Measurements from ENCODE around the gene MSANTD1. TPM values are rescaled to one million over a fixed set of nuclear protein-coding genes. Genes with fewer than 3 reads are reported as not detected.

Gene MSANTD1
- polyA plus RNA-seq, 1 donor from 2014 or later: 12.7 TPM

GRCh38 chr4:3284734-3285557, 36.0 kb downstream of the MSANTD1 start:
- TF ChIP-seq EZH2 (IDR thresholded peaks at IDR 0.05; ENCODE audit: borderline replicate concordance, insufficient read depth, low read length, poor library complexity, severe bottlenecking) (no peak), EP300 (conservative IDR thresholded peaks at IDR 0.05; ENCODE audit: poor library complexity, severe bottlenecking) (no peak), MXI1 (conservative IDR thresholded peaks at IDR 0.05; ENCODE audit: poor library complexity, severe bottlenecking) (no peak), SMC3 (conservative IDR thresholded peaks at IDR 0.05; ENCODE audit: poor library complexity) (no peak), POLR2AphosphoS5 (IDR thresholded peaks at IDR 0.05) (no peak), RAD21 (conservative IDR thresholded peaks at IDR 0.05) (no peak), TAF1 (IDR thresholded peaks at IDR 0.05; ENCODE audit: low read depth) (no peak)
- TF ChIP-seq, protein P1, sequence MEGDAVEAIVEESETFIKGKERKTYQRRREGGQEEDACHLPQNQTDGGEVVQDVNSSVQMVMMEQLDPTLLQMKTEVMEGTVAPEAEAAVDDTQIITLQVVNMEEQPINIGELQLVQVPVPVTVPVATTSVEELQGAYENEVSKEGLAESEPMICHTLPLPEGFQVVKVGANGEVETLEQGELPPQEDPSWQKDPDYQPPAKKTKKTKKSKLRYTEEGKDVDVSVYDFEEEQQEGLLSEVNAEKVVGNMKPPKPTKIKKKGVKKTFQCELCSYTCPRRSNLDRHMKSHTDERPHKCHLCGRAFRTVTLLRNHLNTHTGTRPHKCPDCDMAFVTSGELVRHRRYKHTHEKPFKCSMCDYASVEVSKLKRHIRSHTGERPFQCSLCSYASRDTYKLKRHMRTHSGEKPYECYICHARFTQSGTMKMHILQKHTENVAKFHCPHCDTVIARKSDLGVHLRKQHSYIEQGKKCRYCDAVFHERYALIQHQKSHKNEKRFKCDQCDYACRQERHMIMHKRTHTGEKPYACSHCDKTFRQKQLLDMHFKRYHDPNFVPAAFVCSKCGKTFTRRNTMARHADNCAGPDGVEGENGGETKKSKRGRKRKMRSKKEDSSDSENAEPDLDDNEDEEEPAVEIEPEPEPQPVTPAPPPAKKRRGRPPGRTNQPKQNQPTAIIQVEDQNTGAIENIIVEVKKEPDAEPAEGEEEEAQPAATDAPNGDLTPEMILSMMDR (IDR thresholded peaks at IDR 0.05; ENCODE audit: poor library complexity, severe bottlenecking): no peak
- TF ChIP-seq, protein P2, sequence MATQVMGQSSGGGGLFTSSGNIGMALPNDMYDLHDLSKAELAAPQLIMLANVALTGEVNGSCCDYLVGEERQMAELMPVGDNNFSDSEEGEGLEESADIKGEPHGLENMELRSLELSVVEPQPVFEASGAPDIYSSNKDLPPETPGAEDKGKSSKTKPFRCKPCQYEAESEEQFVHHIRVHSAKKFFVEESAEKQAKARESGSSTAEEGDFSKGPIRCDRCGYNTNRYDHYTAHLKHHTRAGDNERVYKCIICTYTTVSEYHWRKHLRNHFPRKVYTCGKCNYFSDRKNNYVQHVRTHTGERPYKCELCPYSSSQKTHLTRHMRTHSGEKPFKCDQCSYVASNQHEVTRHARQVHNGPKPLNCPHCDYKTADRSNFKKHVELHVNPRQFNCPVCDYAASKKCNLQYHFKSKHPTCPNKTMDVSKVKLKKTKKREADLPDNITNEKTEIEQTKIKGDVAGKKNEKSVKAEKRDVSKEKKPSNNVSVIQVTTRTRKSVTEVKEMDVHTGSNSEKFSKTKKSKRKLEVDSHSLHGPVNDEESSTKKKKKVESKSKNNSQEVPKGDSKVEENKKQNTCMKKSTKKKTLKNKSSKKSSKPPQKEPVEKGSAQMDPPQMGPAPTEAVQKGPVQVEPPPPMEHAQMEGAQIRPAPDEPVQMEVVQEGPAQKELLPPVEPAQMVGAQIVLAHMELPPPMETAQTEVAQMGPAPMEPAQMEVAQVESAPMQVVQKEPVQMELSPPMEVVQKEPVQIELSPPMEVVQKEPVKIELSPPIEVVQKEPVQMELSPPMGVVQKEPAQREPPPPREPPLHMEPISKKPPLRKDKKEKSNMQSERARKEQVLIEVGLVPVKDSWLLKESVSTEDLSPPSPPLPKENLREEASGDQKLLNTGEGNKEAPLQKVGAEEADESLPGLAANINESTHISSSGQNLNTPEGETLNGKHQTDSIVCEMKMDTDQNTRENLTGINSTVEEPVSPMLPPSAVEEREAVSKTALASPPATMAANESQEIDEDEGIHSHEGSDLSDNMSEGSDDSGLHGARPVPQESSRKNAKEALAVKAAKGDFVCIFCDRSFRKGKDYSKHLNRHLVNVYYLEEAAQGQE (IDR thresholded peaks at IDR 0.05; ENCODE audit: borderline replicate concordance): no peak
- Histone ChIP-seq H3K9ac (ENCODE audit: low read length) (no peak overlapping the region), H3K4me3 (ENCODE audit: low read length) (no peak overlapping the region), H3K27me3 (ENCODE audit: insufficient read depth, low read depth, low read length) (no peaks in the 10 kb centered on the region), H3F3A (ENCODE audit: insufficient read depth, low read length, poor library complexity, severe bottlenecking) (no peaks in the 10 kb centered on the region), H3K27ac (ENCODE audit: low read length) (no peak overlapping the region), H3K9me3 (ENCODE audit: low read length) (peaks cover 4% of the 10 kb centered on the region), H3K4me2 (ENCODE audit: low read length) (no peak overlapping the region), H4K20me1 (ENCODE audit: insufficient read depth) (no peaks in the 10 kb centered on the region), H2AFZ (ENCODE audit: low read depth, low read length) (no peak overlapping the region), H3K9me2 (ENCODE audit: insufficient read depth, low read length) (no peaks in the 10 kb centered on the region), H3K79me2 (replicated peaks; ENCODE audit: insufficient read depth, low read length) (no peaks in the 10 kb centered on the region), H3K36me3 (ENCODE audit: insufficient read depth, low read length) (no peaks in the 10 kb centered on the region)

- no peaks in the 10 kb centered on the region for H3K27me3 ChIP-seq (ENCODE audit: insufficient read depth, low read depth, low read length)
- no peaks in the 10 kb centered on the region for H4K20me1 ChIP-seq (ENCODE audit: insufficient read depth)
- H3K36me3 ChIP-seq (ENCODE audit: insufficient read depth, low read length): no peaks in the 10 kb centered on the region
- no peak overlapping the region for H3K27ac ChIP-seq (ENCODE audit: low read length)
- H3K4me3 ChIP-seq (ENCODE audit: low read length): no peak overlapping the region
- no peak overlapping the region for H2AFZ ChIP-seq (ENCODE audit: low read depth, low read length)
- H3K9me3 ChIP-seq (ENCODE audit: low read length): peaks cover 4% of the 10 kb centered on the region
- no peaks in the 10 kb centered on the region for H3K9me2 ChIP-seq (ENCODE audit: insufficient read depth, low read length)
- TF ChIP-seq SMC3 (conservative IDR thresholded peaks at IDR 0.05; ENCODE audit: poor library complexity) (no peak), POLR2AphosphoS5 (IDR thresholded peaks at IDR 0.05) (no peak), EP300 (conservative IDR thresholded peaks at IDR 0.05; ENCODE audit: poor library complexity, severe bottlenecking) (no peak), MXI1 (conservative IDR thresholded peaks at IDR 0.05; ENCODE audit: poor library complexity, severe bottlenecking) (no peak), EZH2 (IDR thresholded peaks at IDR 0.05; ENCODE audit: borderline replicate concordance, insufficient read depth, low read length, poor library complexity, severe bottlenecking) (no peak), RAD21 (conservative IDR thresholded peaks at IDR 0.05) (no peak), TAF1 (IDR thresholded peaks at IDR 0.05; ENCODE audit: low read depth) (no peak)
- TF ChIP-seq, protein P2 (IDR thresholded peaks at IDR 0.05; ENCODE audit: borderline replicate concordance): no peak
- TF ChIP-seq, protein P1 (IDR thresholded peaks at IDR 0.05; ENCODE audit: poor library complexity, severe bottlenecking): no peak
- no peaks in the 10 kb centered on the region for H3F3A ChIP-seq (ENCODE audit: insufficient read depth, low read length, poor library complexity, severe bottlenecking)
- no peak overlapping the region for H3K4me2 ChIP-seq (ENCODE audit: low read length)
- H3K79me2 ChIP-seq (replicated peaks; ENCODE audit: insufficient read depth, low read length): no peaks in the 10 kb centered on the region
- no peak overlapping the region for H3K9ac ChIP-seq (ENCODE audit: low read length)
Measured at GRCh38 chr4:3285558-3286334, 36.8 kb downstream of the MSANTD1 start.

Measured in neural cell (in vitro differentiated cells).